Caki2 (cell line): Measurements from ENCODE around the gene CATSPERD. TPM values are rescaled to one million over a fixed set of nuclear protein-coding genes. Genes with fewer than 3 reads are reported as not detected.

ENCODE experiments used
- total RNA-seq: library from RNA; depleted of rRNA; stranded (reverse); fragments of >200 nt; shearing (Covaris generic); gene quantifications from 2 replicates; pipeline ENCODE4 v1.2.3, GENCODE V29; 2014; ENCODE audit warnings: low replicate concordance; rRNA removed

Gene CATSPERD
- total RNA-seq, 1 experiment from 2014 or later = not detected

Other genes with a start within 250 kb of the CATSPERD start
- gene TINCR, start 152.7 kb upstream of the CATSPERD start, total RNA-seq = 0.41 TPM in 1 of 2 replicates, not detected in the other
- 2.0 and 12.9 TPM in 2 replicates for gene SAFB2, start 97.9 kb upstream of the CATSPERD start, total RNA-seq
- gene SAFB, start 97.6 kb upstream of the CATSPERD start, total RNA-seq = 35.5 and 54.0 TPM in 2 replicates
- gene MICOS13, start 40.1 kb upstream of the CATSPERD start, total RNA-seq = 71.3 and 130 TPM in 2 replicates
- gene HSD11B1L, start 39.6 kb upstream of the CATSPERD start, total RNA-seq = 2.6 and 12.1 TPM in 2 replicates
- 598 and 658 TPM in 2 replicates for gene RPL36, start 30.3 kb upstream of the CATSPERD start, total RNA-seq
- gene LONP1, start 491 bp upstream of the CATSPERD start, total RNA-seq = 210 and 213 TPM in 2 replicates
- gene PRR22, start 64.1 kb downstream of the CATSPERD start, total RNA-seq = 0.47 and 4.6 TPM in 2 replicates
- gene DUS3L, start 70.5 kb downstream of the CATSPERD start, total RNA-seq = 62.3 and 81.2 TPM in 2 replicates
- gene NRTN, start 84.4 kb downstream of the CATSPERD start, total RNA-seq = 15.0 and 16.7 TPM in 2 replicates
- not detected in 2 replicates for gene FUT6, start 119.1 kb downstream of the CATSPERD start, total RNA-seq
- not detected in 2 replicates for gene FUT3, start 130.8 kb downstream of the CATSPERD start, total RNA-seq
- not detected in 2 replicates for gene FUT5, start 149.9 kb downstream of the CATSPERD start, total RNA-seq
- gene NDUFA11, start 183.2 kb downstream of the CATSPERD start, total RNA-seq = 190 and 227 TPM in 2 replicates
- 0.12 and 1.7 TPM in 2 replicates for gene VMAC, start 184.2 kb downstream of the CATSPERD start, total RNA-seq
- gene CAPS, start 193.6 kb downstream of the CATSPERD start, total RNA-seq = 0.32 and 6.1 TPM in 2 replicates